Gastrocnemius medialis (tissue), 4 donors: ENCODE measurements around the gene CTIF. TPM values are rescaled to one million over a fixed set of nuclear protein-coding genes. Genes with fewer than 3 reads are reported as not detected.
A peak's percentile ranks its signal among the peaks of the same experiment; 100 is the strongest.

Experiments used
- ATAC-seq, 2 donors: fragments of 150-250 bp; one replicate each; pipeline ENCODE4 v1.9.1; 2016
- DNase-seq, 2 donors: peaks; one replicate each; pipeline ENCODE4 v3.0.0-alpha.2; 2019
- H3K27ac ChIP-seq, 4 donors: fragments of 200-600 bp; sonication (generic); 1 replicate in 1 of 4; 2 replicates in 3 of 4; pipeline ENCODE4 v1.5.1; 2016 to 2018; ENCODE audit warnings: mild to moderate bottlenecking in 2 of 4, moderate library complexity in 1 of 4
- H3K27me3 ChIP-seq, 3 donors: fragments of 200-600 bp; sonication (generic) in 2 of 3; 1 replicate in 1 of 3; 2 replicates in 2 of 3; pipeline versions ENCODE4 v1.5.1 to v1.6.0; 2016 to 2019; ENCODE audit warnings: mild to moderate bottlenecking in 1 of 3, moderate library complexity in 1 of 3
- H3K36me3 ChIP-seq, 2 donors: fragments of 200-600 bp; sonication (generic) in 1 of 2; one replicate each; pipeline ENCODE4 v1.5.1; 2017 to 2018
- H3K4me1 ChIP-seq, 2 donors: fragments of 200-600 bp; sonication (generic) in 1 of 2; one replicate each; pipeline ENCODE4 v1.5.1; 2016 to 2017; ENCODE audit warnings: mild to moderate bottlenecking in 2 of 2
- H3K4me3 ChIP-seq, 4 donors: fragments of 200-600 bp; sonication (generic) in 3 of 4; 1 replicate in 1 of 4; 2 replicates in 3 of 4; pipeline ENCODE4 v1.5.1; 2016 to 2019; ENCODE audit warnings: mild to moderate bottlenecking in 2 of 4
- H3K9me3 ChIP-seq, 3 donors: fragments of 200-600 bp; sonication (generic) in 2 of 3; 1 replicate in 1 of 3; 2 replicates in 2 of 3; pipeline ENCODE4 v1.5.1; 2016 to 2019
- CTCF ChIP-seq, 5 experiments: fragments of 450-650 bp in 3 of 5; fragments of 200-600 bp in 2 of 5; sonication (generic) in 2 of 5; IDR thresholded peaks in 4 of 5; conservative IDR thresholded peaks in 1 of 5; 1 replicate in 4 of 5; 2 replicates in 1 of 5; pipeline ENCODE4 v1.5.1; 2016 to 2019; ENCODE audit warnings: antibody characterized with exemption in 5 of 5, mild to moderate bottlenecking in 3 of 5, moderate library complexity in 3 of 5
- POLR2A ChIP-seq, 2 donors: fragments of 450-650 bp; IDR thresholded peaks; one replicate each; pipeline ENCODE4 v1.6.1; 2017; ENCODE audit warnings: antibody characterized with exemption in 2 of 2, mild to moderate bottlenecking in 2 of 2, moderate library complexity in 2 of 2
- in situ Hi-C, 4 donors: fragments of 200-750 bp; cut with MboI; loops; one replicate each; pipeline versions ENCODE4 v1.15.0 to v1.8.0; 2017; ENCODE audit warnings: low sequenced_read_pairs in 4 of 4
- intact Hi-C: fragments of 100-400 bp; cut with DNase I; formaldehyde crosslinking; loops from one replicate; pipeline ENCODE4 v1.15.1; 2023; ENCODE audit warnings: low total_unique reads
- total RNA-seq, 4 donors: library from RNA; depleted of rRNA; stranded (reverse); fragments of >200 nt; gene quantifications; one replicate each; pipeline versions ENCODE4 v1.1.0 to v1.2.3, GENCODE V29; 2016

CTIF gene
- total RNA-seq, 4 donors from 2014 or later = 20.2 to 35.4 (median 23.1) TPM

- Histone ChIP-seq H3K27ac (peak overlapping the region in 2 of 4 donors; percentile 18 to 67), H3K4me1 (peaks cover 4 to 5% of the 10 kb centered on the region in 2 donors), H3K9me3 (no peaks in the 10 kb centered on the region), H3K36me3 (peaks cover 0 to 7% of the 10 kb centered on the region in 2 donors), H3K27me3 (no peaks in the 10 kb centered on the region), H3K4me3 (no peak overlapping the region)
- DNase-seq = peak; percentile 52 to 59
- intact Hi-C loops (no loop called here), in situ Hi-C loops (no loop called here)
- TF ChIP-seq POLR2A (IDR thresholded peaks at IDR 0.05) = no peak
- no peak for TF ChIP-seq CTCF (IDR thresholded peaks at IDR 0.05 in 4 of 5, conservative IDR thresholded peaks at IDR 0.05 in 1 of 5)
- peak; percentile 83 for ATAC-seq
Observed at GRCh38 chr18:48819276-48819675, 280.4 kb downstream of the CTIF start.

GRCh38 chr18:48819781-48820482, 281.1 kb downstream of the CTIF start:
- no peaks in the 10 kb centered on the region for H3K27me3 ChIP-seq
- peaks cover 0 to 7% of the 10 kb centered on the region in 2 donors for H3K36me3 ChIP-seq
- peak; percentile 0 to 11 for DNase-seq
- in situ Hi-C loops = no loop called here
- intact Hi-C loops = no loop called here
- no peak overlapping the region for H3K4me3 ChIP-seq
- no peak for ATAC-seq
- H3K27ac ChIP-seq = peak overlapping the region in 1 of 4 donors; percentile 18
- no peaks in the 10 kb centered on the region for H3K9me3 ChIP-seq
- peaks cover 3 to 5% of the 10 kb centered on the region in 2 donors for H3K4me1 ChIP-seq
- TF ChIP-seq CTCF (IDR thresholded peaks at IDR 0.05 in 4 of 5, conservative IDR thresholded peaks at IDR 0.05 in 1 of 5) = no peak
- TF ChIP-seq POLR2A (IDR thresholded peaks at IDR 0.05) = no peak

GRCh38 chr18:48820483-48821250, 281.8 kb downstream of the CTIF start:
- no peak for ATAC-seq
- Histone ChIP-seq H3K9me3 (no peaks in the 10 kb centered on the region), H3K27ac (no peak overlapping the region), H3K27me3 (no peaks in the 10 kb centered on the region), H3K4me3 (no peak overlapping the region), H3K36me3 (peaks cover 0 to 7% of the 10 kb centered on the region in 2 donors), H3K4me1 (peaks cover 3 to 4% of the 10 kb centered on the region in 2 donors)
- DNase-seq = peak; percentile 1 to 5
- intact Hi-C loops = no loop called here
- TF ChIP-seq CTCF (IDR thresholded peaks at IDR 0.05 in 4 of 5, conservative IDR thresholded peaks at IDR 0.05 in 1 of 5) (no peak), POLR2A (IDR thresholded peaks at IDR 0.05) (no peak)
- in situ Hi-C loops = no loop called here

- Histone ChIP-seq H3K27me3 (no peaks in the 10 kb centered on the region), H3K27ac (no peak overlapping the region), H3K4me1 (peaks cover 0 to 6% of the 10 kb centered on the region in 2 donors), H3K4me3 (no peak overlapping the region), H3K9me3 (no peaks in the 10 kb centered on the region), H3K36me3 (peaks cover 0 to 7% of the 10 kb centered on the region in 2 donors)
- no peak for DNase-seq
- in situ Hi-C loops = no loop called here
- no peak for TF ChIP-seq CTCF (IDR thresholded peaks at IDR 0.05 in 4 of 5, conservative IDR thresholded peaks at IDR 0.05 in 1 of 5)
- TF ChIP-seq POLR2A (IDR thresholded peaks at IDR 0.05) = no peak
- intact Hi-C loops = no loop called here
- no peak for ATAC-seq
Observed at GRCh38 chr18:48821251-48821590, 282.4 kb downstream of the CTIF start.
